Activated CD4-positive, CD25-positive, alpha-beta regulatory T cell treated with anti-CD3 and anti-CD28 coated beads, Interleukin-2, amount 50 U/mL, for 16 hours (primary cell): ENCODE data around the gene MCEE.
"Not testable (repeated sequence)": the region's sequence is repeated elsewhere in the genome, so short reads cannot be mapped to it uniquely, and the experiment has no call there.

Experiments
- DNase-seq: peaks from one replicate; pipeline ENCODE4 v3.0.0-alpha.2; 2020; ENCODE audit warnings: low read depth, low spot score

MCEE gene

DNA sequence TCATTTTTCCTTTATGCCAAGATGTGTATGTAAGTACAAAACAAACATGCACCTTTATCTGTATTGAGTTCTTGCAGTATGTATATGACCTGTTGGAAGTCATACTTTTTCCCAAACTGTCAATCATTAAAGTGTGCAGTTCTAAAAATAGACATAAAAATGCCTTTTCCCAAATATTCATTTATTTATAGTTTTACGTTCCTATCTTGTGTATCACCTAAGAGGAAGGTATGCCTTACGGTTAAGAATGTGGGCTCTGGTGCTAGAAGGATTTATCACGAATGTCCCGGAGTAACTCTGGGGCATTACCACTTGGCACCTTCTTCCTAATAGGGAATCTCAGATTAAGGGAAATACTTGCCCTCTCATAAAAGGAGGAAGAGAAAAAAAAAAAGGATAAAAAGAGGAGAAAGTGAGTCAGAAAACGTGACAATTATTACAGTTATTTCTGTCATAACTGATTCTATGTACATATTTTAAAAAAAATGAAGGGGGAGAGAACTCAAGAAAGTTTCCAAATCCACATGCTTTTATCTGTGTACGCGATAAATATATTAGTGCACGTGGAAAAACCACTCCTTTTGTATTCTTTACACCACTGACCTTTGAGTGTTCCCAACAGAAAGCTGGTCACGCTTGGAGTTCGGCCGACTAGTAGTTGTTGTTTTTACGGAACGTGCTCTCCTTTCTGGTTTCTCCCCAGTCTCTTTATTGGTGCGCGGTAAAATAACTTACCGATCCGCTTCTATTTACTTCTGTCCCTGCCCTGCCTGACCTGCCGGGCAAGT lies 721 bp downstream of the MCEE start:
- no peak for DNase-seq

GRCh38 chr2:71126957-71127356 lies 3.1 kb downstream of the MCEE start:
- DNase-seq = no peak

DNA sequence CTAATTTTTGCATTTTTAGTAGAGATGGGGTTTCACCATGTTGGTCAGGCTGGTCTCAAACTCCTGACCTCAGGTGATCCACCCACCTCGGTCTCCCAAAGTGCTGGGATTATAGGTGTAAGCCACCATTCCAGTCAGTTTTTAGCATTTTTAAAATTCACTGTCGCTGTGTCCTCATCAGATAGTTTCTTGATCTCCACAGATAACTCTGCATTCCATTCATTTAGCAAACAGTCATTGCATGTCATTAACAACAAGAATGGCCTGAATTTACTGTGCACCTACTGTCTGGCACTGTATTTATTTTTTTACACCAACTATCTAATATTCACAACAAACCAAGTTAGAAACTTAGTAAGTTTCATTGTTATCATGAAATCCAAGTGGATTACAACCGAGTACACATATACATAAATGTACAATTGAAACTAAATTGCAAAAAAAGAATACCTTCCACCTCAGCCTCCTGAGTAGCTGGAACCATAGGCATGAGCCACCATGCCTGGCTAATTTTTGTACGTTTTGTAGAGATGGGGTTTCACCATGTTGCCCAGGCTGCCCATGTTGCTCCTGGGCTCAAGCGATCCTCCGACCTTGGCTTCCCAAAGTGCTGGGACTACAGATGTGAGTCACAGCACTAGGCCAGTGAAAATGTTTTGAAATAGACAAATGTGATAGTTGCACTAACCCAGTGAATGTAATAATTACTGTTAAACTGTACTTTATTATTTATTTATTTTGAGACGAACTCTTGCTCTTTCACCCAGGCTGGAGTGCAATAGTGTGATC lies 4.3 kb downstream of the MCEE start:
- DNase-seq = no peak

GRCh38 chr2:71122387-71123298 lies 7.4 kb downstream of the MCEE start:
- no peak for DNase-seq

DNA sequence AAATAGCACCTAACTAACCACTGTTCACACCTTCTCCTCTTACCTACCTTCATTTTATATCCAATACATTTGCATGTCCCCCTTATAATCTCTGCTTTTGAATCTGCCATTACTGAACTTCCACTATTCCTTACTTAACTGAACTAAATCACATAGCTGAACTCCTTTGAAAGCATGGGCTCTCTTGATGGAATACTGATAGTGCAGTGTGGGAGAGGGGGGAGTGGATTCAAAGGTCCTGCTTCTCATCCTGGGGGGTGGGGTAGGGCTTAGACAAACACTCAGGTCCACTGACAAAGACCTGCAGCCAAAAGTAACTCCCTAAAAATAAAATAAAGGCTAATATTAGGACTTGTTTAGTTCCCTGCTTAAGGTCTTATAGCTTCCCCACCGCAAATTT lies 8.6 kb downstream of the MCEE start:
- no peak for DNase-seq

GRCh38 chr2:71120195-71120594 lies 9.8 kb downstream of the MCEE start:
- no peak for DNase-seq

- no peak for DNase-seq
These were observed 13.0 kb downstream of the MCEE start for GRCh38 chr2:71117063-71117462.

GRCh38 chr2:71113843-71114242 lies 16.2 kb downstream of the MCEE start:
- no peak for DNase-seq

- DNase-seq = no peak
These were observed 21.9 kb downstream of the MCEE start for GRCh38 chr2:71108091-71108490.

GRCh38 chr2:71106463-71106862 lies 23.6 kb downstream of the MCEE start:
- not testable (repeated sequence) for DNase-seq

DNA sequence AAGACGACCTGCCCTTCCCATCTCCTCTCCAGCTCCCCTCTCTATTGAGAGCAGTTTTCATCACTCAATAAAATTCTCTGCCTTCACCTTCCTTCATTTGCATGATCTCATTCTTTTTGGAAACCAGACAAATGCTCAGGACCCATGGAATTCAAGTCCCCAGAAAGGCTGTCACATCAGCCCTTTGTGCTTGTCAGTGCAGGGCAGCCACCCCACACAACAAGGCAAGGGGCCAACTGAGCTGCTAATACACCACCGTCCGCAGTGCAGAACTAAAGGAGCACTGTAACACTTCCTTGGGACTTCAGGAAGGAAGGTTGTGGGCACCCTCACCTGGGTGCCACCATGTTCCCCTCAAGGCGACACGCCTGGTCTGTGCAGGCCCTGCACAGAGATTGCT lies 26.2 kb downstream of the MCEE start:
- no peak for DNase-seq

DNA sequence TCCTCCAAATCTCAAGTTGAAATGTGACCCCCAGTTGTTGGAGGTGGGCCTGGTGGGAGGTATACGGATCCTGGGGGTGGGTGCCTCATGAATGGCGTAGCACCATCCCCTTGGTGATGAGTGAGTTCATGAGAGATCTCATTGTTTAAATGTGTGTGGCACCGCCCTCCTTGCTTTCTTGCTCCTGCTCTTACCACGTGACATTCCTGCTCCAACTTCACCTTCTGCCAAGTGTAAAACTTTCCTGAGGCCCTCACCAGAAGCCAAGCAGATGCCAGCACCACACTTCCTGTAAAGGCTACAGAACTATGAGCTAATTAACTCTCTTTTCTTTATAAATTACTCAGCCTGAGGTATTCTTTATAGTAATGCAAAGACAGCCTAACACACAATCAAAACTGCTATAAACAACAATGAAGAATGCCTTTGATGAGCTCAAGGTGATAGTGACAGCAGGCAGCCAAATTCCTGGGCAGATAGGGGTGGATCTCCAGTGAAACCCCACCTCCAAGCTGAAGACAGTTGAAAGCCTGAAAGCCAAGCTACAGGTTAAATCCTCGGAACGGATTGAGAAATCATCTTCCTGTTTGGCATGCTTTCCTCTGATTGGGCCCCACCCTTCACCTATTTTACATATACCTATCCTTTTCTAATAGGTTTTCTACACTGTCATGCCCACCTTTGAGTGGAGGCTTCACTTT lies 26.9 kb downstream of the MCEE start:
- no peak for DNase-seq

DNA sequence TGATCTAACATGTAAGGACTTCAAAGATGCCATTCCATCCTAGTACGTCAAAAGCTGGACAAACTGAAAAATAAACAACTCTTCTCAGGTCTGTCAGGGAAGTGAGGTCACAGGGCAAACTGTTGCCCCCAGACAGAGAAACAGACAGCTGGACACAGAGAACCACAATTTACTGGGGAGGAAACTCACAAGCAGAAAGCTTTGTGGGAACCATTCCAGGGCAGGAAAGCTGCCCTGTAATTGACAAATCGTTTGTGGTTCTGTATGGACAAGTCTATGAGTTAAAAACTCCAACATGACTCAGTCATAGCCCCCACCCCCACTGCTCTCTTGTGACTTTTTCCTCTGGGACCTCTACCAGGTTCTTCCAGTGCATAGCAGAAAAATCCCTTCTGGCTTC lies 28.4 kb downstream of the MCEE start:
- no peak for DNase-seq

DNA sequence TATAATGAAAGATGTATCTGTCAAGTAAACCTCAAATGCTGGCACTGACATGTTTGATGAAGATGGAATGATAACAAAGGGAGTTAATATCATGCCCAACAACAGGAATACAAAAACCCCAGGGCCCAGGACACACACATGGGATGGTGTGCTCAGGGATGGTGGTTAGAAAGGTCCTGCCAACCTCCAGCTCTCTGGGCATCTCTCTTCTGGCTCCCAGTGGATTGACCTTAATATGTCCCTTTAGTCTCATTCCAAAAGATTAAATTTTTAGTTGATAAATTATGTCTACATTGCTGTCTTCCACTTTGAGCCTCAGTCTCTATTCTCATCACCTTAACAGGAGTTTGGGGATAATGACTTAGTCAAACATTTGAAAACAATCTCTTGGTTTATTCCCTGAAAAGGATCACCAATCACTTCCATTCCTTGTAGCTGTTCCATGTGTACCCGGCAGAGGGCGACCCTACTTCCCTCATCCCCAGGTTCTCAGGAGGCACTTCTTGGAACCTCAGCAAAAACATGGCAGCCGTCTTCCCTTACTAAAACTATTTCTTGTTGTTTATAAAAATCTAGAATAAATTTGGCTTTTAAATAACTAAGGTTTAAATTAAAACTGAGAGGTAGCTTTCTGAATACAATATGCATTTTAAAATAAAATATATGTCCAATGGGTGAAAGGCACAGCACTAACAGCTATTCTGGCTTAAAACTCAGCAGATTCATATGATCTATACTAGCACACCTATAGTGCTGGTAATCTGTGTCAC lies 29.6 kb downstream of the MCEE start:
- no peak for DNase-seq

DNA sequence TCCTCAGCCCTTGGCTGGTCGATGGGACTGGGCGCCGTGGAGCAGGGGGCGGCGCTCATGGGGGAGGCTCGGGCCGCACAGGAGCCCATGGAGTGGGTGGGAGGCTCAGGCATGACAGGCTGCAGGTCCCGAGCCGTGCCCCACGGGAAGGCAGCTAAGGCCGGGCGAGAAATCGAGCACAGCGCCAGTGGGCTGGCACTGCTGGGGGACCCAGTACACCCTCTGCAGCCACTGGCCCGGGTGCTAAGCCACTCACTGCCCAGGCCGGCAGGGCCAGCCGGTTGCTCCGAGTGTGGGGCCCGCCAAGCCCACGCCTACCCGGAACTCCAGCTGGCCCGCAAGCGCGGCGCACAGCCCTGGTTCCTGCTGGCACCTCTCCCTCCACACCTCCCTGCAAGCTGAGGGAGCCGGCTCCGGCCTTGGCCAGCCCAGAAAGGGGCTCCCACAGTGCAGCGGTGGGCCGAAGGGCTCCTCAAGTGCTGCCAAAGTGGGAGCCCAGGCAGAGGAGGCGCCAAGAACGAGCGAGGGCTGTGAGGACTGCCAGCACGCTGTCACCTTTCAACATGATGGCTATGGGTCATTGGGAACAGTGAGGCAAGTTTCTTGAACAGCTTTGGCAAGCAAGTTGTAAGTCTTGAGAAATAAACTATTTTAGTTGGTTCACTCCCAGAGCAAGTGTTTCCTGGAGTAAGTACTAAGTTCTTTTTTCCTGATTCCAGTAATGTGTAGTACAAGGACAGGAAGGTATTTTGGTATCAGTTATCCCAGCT lies 37.4 kb downstream of the MCEE start:
- not testable (repeated sequence) for DNase-seq

DNA sequence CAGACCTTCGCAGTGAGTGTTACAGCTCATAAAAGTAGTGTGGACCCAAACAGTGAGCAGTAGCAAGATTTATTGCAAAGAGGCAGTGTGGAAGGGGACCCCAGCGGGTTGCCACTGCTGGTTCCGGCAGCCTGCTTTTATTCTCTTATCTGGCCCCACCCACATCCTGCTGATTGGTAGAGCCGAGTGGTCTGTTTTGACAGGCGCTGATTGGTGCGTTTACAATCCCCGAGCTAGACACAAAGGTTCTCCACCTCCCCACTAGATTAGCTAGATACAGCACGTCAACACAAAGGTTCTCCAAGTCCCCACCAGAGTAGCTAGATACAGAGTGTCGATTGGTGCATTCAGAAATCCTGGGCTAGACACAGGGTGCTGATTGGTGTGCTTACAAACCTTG lies 38.2 kb downstream of the MCEE start:
- DNase-seq = not testable (repeated sequence)

- DNase-seq = not testable (repeated sequence)
These were observed 40.6 kb downstream of the MCEE start for GRCh38 chr2:71089475-71089874.

DNA sequence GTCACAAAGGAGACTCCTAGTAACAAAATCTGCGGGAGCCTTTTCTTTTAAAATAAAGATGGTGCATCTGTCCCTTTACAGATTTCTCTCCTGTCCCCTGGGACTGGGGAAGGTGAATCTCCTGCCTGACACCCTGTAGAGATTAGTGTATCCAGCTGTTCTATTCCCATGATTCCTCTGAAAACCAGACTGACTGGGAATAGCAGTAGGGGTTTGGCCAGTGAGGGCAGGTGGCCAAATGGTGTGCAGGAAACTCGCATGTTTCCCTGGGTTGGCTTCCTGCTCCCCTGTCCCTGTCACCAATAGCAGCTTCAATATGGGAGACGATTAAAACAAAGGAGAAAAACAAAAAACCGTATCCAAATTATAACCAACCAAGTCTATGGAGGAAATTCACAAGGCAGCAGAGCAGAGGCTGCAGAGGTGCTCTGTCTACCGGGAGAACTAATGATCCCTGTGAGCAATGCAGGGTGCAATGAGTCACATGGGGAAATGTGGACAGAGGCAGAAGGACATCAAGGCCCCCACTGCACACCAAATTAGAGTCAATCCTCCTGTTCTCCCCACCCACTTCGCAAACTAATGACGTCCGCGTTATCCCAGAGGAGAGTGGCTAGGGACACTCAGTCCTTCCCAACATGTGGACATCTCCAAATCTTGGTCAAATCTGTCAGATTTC lies 44.6 kb downstream of the MCEE start:
- not testable (repeated sequence) for DNase-seq

- not testable (repeated sequence) for DNase-seq
These were observed 46.2 kb downstream of the MCEE start for GRCh38 chr2:71083752-71084312.
